DLD1 (cell line): ENCODE data around the gene MAP3K20.
"Not testable (repeated sequence)": the region's sequence is repeated elsewhere in the genome, so short reads cannot be mapped to it uniquely, and the experiment has no call there.

Source experiments
- in situ Hi-C: cut with HindIII; loops from 2 replicates; pipeline ENCODE4 v1.10.0; 2017; ENCODE audit warnings: low sequenced_read_pairs

MAP3K20 gene

DNA sequence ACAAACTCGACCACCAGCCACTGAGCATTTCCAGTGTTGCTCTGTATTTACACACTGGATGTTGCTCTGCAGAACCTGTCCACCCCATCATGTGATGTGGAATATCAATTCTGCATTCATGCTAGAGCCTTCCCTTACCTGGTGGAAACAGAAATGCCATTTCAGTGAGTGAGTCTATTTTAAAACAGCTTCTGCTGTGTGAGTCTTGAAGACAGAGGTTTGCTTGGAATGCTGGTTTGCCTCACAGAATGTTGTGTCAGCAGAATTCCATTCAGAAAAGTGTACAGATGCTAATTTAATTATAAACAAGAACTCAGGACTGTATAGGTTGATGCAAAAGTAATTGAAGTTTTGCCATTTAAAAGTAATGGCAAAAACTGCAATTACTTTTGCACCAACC is 118.3 kb downstream of the MAP3K20 start:
- in situ Hi-C loops: no loop called here

DNA sequence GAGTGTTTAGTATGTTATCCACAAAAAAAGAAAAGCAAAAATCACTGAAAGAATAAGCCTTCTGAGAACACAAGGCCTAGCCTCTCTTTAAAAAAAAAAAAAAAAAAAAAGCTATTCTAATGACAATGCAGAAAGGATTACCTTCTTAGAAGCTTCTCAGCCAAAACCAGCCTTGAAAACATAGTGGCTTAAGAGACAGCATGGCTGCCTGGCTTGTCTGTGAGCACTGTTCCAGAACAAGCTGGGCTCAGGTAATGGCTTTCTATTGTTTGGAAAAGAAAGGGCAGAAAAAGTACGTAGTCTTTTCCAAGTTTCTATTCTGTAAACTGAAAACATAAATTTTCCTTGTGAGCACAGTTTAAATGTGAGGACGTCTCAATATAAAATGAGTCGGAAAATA is 119.5 kb downstream of the MAP3K20 start:
- in situ Hi-C loops: no loop called here

DNA sequence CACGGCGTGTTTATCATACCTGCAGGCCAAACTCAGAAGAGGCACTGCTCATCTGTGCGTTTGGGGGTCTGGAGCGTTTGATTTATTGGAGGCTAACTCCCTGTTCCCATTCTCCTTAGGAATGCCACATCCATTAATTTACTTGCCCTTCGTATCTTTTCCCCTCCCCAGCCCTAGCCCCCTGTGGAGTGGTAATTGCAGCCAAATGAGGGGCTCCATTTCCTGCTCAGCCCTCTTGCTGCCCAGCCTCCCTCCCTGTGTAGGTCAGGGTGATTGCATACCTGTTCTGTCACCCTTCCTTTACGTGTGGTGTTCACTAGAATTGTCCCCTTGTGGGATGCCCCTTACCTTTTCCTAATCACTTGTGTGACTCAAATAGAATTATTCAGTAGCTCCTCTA is 120.4 kb downstream of the MAP3K20 start:
- in situ Hi-C loops: no loop called here

DNA sequence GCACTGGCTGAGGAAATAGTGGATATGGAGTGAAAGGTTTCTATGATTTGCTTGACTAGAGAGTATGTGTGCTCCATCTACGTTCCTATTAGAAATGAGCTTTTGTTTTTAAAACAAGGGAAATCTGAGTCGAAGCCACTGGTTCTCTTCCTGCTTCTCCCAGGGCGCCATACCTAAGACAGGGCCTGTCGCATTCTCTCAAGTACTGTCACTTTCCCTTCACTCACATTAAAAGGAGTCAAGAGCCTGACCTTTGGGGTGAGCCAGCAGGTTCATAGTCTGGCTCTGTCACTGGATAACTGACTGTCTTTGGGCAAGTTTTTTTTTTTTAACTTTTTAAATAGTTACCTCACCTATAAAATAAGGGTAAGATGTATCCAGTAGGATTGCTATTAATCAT is 121.0 kb downstream of the MAP3K20 start:
- in situ Hi-C loops: no loop called here

DNA sequence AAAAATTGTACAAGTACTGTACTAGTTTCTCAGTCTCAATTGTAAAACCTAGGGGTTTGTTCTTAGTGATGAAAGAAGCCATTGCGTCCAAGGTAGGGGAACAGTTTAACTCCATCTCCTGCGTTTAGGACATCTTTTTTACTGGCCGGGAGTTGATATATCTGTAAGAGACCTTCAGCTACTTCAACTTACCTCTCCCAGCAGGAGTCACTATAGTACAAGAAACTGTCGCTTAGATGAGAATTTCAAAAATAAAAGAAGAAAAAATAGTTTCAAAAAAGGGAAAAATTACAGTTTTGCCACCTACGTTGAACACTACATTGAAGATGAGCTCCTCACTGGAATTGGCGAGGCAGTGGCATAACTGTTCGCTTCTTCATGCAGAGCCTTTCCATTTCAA is 122.7 kb downstream of the MAP3K20 start:
- in situ Hi-C loops: no loop called here

DNA sequence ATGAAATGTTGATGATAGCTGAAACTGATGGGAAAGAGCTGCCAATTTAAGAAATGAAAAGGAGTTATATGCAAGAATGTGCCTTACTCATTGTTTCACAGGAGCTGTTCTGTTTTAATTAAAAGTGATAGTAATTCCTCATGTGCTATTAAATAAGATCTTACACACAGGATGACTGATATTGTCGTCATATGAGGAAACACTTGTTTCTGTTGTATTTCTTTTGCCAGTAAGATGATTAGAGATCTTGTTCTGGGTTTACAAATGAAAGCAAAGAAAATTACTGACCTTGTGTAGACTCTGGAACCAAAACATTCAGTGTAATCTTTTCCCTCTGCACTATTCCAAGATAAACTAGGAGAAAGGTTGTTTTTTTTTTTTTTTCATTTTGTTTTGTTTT is 123.6 kb downstream of the MAP3K20 start:
- in situ Hi-C loops: no loop called here

DNA sequence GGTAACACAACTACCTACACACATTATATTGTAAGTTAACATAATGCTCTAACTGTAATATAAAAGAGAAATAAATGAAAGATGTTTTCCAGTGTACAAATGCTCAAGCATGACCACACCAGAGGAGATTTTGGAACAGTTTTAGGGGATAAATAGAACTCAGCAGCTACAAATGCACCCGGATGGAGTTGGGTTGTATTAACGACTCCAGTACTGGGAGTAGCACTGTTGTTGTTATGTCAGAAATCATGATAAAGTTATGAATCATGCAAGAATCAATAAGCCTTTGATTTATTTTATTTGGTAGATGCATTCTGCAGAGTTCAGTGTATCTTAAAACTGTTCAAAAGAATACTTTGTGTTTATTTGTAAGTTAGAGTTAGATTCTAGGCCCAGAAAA is 126.9 kb downstream of the MAP3K20 start:
- in situ Hi-C loops: no loop called here

DNA sequence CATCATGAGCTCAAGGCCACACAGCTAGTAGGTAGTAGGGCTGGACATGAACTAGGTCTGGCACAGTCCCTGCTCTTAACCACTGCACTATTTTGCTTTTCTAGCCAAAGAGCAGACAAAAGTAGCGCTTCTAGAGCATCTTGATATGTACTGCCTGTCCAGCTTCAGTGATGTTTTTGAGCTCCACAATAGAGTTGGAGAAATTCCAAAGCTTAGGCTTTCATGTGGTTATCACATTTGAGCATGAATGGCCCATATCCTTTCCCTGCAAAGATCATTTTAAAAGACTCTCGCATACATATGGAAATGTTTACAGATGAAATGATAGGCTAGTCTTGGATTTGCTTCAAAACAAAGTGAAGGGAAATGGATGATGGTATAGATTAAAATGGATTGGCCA is 128.7 kb downstream of the MAP3K20 start:
- in situ Hi-C loops: no loop called here

DNA sequence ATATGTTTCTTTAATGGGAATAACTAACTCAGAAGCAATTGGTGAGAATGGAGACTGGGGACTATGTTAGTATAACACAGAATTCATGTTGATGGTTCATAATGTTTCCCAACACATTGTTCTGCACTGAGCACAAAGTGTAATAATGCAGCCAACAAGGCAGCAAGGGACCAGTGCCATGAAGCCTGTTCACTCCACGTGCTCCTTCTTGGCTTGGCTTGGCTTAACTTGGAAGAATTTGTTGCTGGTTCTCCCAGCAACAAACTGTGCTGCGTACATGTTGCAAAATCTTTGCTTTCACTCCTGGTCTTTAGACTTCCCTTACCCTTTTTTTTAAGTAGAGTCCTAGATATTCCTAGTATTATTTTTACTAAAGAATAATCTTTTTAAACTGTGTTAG is 129.7 kb downstream of the MAP3K20 start:
- in situ Hi-C loops: no loop called here

DNA sequence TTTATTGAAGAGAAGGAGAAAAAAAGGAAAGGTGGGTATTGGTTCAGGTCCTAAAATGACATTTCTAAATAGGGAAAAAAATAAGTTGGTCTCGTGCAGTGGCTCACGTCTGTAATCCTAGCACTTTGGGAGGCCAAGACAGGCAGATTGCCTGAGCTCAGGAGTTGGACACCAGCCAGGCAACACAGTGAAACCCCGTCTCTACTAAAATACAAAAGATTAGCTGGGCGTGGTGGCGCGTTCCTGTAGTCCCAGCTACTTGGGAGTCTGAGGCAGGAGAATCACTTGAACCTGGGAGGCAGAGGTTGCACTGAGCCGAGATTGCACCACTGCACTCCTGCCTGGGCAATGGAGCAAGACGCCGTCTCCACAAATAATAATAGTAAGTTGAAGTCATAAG is 131.5 kb downstream of the MAP3K20 start:
- in situ Hi-C loops: not testable (repeated sequence)

DNA sequence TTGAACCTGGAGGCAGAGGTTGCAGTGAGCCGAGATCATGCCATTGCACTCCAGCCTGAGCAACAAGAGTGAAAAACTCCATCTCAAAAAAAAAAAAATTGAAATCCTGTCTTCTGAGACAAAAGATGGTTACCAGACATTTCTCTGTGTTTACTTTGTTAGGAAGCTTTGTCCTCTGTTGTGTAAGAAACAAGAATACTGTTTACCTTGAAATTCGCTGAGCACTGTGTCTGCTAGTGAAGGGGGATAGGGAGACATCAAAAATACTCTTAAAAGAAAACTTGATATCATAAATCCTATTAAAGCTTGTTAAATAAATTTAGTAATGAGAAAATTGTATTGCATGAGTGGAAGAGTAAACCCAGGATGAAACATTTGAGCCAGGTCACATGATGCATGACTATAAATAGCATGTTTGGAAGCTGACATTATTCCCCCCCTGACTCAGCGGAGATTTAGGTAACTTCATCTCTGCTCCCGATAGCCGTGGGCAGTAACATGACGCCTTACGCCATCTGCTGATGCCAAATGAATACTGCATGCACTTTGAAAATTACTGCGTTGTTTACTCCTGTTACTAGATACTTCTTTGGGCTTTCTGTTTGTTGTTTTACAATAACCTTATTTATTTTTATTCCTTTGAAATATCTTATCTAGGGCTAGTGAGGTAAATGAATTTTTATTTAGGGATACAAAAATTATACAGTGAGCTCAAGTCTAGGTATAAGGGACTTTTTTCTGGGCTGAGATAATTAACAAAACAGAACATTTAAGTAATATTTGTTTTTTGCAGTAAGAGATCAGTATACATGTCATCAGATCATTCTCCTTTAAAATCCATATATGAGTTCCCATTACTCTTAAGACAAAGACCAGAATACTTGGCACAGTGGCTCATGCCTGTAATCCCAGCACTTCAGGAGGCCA is 134.9 kb downstream of the MAP3K20 start:
- in situ Hi-C loops: loop anchor here (10.0 kb wide), 1 partner anchor 186 kb away; no protein-coding TSS in a partner anchor

DNA sequence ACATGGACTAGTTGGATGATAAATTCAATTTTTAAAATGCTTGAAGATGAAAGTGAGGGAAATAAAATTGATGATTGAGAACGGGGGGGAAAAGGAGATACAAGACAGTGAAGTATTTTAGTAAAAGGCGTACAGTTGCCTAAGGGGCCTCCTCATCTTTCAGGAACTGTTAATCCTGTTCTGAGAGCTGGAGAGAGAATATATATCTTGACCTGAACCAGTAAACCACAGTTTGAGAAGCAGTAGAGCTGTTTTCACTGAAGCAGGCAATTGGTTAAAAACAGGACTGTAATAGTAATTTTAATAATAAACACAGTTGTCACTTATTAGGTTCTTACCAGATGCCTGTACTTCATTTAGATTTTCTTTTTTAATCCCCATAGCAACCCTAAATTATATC is 137.5 kb downstream of the MAP3K20 start:
- in situ Hi-C loops: loop anchor here (10.0 kb wide), 1 partner anchor 188 kb away; no protein-coding TSS in a partner anchor

DNA sequence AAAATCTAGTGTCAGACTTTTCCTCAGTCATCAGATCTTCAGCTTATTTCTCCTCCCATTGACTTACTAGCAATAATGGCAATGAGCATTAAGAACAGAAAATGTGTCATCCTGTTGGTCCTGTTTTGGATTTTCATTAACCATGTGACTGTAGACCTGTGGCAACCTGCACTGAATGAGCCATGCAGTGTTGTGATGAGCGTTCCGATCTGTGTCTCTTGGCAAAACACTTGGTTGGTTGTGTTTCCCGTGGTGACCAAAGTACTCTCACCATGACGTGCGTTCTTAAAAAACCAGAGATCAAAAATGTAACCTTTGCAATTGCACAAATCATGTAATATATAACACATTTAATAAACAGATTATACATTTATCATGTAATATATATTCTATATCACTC is 138.6 kb downstream of the MAP3K20 start:
- in situ Hi-C loops: loop anchor here (10.0 kb wide), 1 partner anchor 189 kb away; no protein-coding TSS in a partner anchor

DNA sequence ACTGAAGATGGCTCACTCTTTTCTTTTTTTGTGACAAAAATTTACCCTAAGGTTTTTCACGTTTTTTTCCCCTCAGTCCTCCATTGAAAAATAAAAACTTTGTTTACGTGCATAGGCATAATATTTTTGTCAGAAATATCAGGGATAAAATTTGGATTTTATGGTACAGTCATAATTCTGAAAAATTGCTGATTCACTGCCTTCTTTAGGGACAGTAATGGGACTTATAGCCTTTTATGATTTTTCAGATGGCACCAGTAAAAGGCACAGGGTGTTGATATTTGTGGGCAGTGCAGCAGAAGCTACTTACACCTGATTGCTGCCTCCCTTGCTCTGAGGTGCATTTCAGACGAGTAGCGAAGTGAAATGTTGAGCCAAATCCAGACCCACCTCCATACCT is 139.7 kb downstream of the MAP3K20 start:
- in situ Hi-C loops: loop anchor here (10.0 kb wide), 1 partner anchor 191 kb away; no protein-coding TSS in a partner anchor

DNA sequence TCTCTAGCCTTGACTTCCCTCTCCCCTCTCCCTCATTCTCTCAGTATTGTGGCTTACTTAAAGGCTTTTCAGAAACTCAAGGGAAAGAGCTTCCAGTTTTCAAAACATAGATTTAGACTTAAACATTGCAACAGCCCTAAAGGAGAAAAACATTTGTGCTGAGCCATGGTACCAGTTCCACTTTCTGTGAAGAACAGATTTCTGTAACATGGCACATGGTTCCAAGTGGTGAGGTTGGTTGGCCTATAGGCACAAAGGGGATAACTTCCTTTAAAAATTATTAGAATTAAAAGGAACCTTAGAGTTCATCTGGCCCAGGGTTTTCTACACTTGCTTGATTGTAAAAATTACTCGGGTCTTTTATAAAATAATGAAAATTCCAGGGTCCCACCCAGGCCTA is 140.4 kb downstream of the MAP3K20 start:
- in situ Hi-C loops: loop anchor here (10.0 kb wide), 1 partner anchor 191 kb away; no protein-coding TSS in a partner anchor

DNA sequence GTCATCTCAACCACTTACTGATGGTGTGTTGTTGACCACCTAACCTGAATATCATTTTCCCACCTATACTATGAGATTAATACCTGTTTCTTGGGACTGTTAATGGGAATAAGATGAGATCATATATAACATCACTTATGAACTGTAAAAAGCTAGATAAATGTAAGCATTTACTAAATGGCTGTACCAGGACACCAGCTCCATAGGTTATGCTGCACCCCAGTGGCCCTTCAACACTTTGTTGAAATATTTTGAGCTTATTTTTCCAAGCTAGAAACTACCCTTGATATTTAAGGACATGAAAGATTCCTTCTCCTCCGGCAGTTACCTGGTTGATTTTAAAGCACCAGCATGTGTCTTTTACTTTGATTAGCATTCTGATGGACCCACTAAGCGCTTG is 141.0 kb downstream of the MAP3K20 start:
- in situ Hi-C loops: loop anchor here (10.0 kb wide), 1 partner anchor 192 kb away; no protein-coding TSS in a partner anchor

DNA sequence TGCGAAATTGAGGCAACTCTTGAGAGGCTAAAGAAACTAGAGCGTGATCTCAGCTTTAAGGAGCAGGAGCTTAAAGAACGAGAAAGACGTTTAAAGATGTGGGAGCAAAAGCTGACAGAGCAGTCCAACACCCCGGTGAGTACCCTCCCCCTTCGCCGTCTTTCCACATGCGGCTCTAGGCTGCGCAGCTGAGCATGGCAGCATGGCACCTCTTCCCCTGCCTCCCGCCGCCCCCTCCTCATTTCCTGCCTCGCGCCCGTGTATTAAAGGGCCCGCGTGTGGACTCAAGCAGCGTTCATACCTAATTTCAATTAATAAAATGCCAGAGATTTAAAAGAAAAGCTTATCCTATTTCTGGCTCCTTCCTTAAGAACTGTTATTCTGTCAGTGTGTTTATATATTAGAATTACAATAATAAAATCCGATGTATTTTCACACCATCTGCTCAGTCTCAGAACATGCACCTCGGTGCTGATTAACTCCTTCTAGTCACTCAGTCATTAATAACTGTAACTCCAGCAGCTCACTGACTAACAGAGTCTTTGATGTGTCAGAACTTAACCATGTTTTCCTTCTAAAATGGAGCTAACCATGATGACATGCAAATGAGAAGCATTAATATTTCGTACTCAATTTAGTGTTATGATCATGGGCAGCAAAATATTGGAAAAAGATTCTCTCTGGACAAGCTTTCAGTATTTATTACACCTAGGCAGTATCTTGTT is 141.6 kb downstream of the MAP3K20 start:
- in situ Hi-C loops: loop anchor here (10.0 kb wide), 1 partner anchor 192 kb away; no protein-coding TSS in a partner anchor

DNA sequence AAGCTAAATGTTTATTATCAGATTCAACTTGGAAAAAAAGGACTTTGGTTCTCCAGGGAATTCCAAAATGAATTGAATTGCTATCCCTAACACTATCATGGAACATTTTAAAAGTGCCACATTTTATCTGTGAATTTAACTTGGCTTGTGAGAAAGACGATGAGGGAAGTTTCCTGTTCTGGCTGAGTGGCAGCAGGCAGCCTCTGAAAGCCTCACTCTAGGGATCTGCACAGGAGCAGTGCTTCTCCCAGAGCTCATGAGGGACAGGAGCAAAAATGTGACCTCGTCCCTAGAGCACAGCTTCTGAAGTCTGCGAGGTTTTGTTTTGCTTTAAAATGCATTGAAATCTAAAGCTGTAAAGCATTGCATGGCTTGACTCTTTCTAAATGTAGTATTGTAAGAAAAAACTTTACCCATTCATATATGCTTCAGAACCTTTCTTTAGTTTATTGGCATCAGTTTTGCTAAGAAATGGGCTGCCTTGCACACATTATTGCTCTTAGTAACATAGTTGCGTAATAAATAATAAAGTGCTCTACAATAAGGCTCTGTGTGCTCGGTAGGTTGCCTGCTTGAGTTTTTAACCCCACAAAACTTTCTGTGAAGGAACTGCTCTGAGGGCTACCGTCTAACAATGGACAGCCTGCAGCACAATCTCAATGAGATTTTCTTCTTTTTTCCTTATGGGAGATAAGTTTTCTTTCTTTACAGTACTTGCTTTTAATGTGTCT is 142.8 kb downstream of the MAP3K20 start:
- in situ Hi-C loops: loop anchor here (10.0 kb wide), 1 partner anchor 194 kb away; no protein-coding TSS in a partner anchor

DNA sequence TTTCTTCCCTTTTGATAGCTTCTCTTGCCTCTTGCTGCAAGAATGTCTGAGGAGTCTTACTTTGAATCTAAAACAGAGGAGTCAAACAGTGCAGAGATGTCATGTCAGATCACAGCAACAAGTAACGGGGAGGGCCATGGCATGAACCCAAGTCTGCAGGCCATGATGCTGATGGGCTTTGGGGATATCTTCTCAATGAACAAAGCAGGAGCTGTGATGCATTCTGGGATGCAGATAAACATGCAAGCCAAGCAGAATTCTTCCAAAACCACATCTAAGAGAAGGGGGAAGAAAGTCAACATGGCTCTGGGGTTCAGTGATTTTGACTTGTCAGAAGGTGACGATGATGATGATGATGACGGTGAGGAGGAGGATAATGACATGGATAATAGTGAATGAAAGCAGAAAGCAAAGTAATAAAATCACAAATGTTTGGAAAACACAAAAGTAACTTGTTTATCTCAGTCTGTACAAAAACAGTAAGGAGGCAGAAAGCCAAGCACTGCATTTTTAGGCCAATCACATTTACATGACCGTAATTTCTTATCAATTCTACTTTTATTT is 145.6 kb downstream of the MAP3K20 start:
- in situ Hi-C loops: no loop called here

DNA sequence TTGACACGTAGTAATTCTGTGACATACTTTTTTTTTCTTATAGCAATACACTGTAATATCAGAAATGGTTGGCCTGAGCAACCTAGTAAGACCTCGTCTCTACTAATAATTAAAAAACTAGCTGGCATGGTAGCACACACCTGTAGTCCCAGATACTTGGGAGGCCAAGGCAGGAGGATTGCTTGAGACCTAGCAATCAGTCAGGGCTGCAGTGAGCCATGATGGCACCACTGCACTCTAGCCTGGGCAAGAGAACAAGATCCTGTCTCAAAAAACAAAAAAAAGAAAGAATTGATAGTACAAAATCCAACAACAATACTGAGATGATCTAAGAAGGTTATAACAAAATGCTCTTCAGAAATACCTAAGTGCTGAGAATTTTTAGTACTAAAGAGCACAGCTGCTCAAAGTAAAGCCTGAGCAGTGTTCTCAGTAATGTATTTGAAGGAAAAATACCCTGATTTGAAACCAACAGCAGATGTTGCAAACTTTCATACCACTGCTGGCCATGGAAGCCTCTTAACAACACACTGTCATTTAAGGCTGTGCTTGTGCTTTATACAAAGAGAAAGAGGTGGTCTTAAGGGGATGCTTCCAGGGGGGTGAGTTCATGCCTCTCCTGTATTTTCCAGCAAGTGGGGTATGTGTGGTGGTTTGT is 146.4 kb downstream of the MAP3K20 start:
- in situ Hi-C loops: no loop called here
